ENCODE results near the gene FUOM.

The FUOM gene

DNA sequence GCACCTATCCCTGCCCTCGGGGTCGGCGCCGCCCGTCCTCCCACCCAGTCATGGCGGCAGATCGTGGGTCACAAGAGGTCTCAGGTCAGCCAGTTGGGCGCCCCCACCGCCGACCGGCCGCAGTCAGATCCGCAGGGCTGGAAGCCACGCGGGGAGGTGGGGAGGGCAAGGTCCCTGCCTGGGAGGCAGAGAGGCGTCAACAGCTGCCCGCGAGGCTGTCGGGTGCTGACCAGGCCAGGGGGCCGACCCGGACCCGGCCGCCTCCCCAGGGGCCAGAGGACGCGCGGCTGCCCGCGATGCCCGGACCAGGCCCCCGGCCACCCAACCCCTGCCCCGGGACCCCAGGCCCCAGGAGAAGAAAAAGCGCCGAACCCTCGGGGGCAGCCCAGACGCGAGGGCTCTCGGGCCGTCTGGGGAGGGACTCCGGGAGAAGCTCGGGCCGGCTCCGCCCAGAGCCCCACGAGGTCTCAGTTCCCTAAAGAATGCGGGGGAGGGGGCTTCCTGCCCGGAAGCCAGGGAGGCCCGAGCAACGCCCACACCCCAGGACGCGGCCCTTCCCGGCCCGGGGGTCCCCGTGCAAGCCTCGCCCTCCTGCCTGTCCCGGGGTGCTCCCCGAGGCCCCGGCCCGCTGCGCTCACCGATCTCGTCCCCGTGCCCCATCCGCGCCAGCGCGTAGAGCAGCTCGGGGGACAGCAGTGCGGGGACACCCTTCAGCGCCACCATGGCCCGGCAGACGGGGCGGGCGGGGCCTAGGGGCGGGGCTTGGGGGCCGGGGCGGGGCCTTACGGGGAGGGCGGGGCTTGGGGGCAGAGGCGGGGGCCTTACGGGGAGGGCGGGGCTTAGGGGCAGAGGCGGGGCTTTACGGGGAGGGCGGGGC is at the start of gene FUOM:
FUOM (minus strand) TSS at position 735 of the 877 bp plus-strand sequence; CDS start at position 723, 12 bp downstream.
- Histone ChIP-seq H3K9me3 (ENCODE audit: control insufficient read depth, insufficient read depth, low read depth, low read length) (no peaks in the 10 kb centered on the region), H3K4me1 (ENCODE audit: control insufficient read depth, insufficient read depth, low read length) (peaks cover 4% of the 10 kb centered on the region), H3K36me3 (ENCODE audit: control insufficient read depth, insufficient read depth, low read length) (peaks cover 20% of the 10 kb centered on the region), H3K27ac (ENCODE audit: low read depth, low read length) (peak within 1 kb of the TSS; percentile 84; the same call in 1 of the 2 replicates), H3K4me3 (ENCODE audit: low read depth, low read length) (peak within 1 kb of the TSS; percentile 95), H3K9ac (ENCODE audit: low read length) (peak within 1 kb of the TSS; percentile 90), H3K27me3 (ENCODE audit: control insufficient read depth, insufficient read depth, low read length) (peaks cover 15% of the 10 kb centered on the region)

GRCh38 chr10:133405844-133406527 is 48.2 kb upstream of the FUOM start:
- Histone ChIP-seq H3K9me3 (ENCODE audit: control insufficient read depth, insufficient read depth, low read depth, low read length) (peaks cover 2% of the 10 kb centered on the region; the same call in 1 of the 2 replicates), H3K27ac (ENCODE audit: low read depth, low read length) (no peak overlapping the region), H3K9ac (ENCODE audit: low read length) (no peak overlapping the region), H3K36me3 (ENCODE audit: control insufficient read depth, insufficient read depth, low read length) (peaks cover 83% of the 10 kb centered on the region), H3K4me1 (ENCODE audit: control insufficient read depth, insufficient read depth, low read length) (no peaks in the 10 kb centered on the region), H3K4me3 (ENCODE audit: low read depth, low read length) (no peak overlapping the region), H3K27me3 (ENCODE audit: control insufficient read depth, insufficient read depth, low read length) (no peaks in the 10 kb centered on the region)

DNA sequence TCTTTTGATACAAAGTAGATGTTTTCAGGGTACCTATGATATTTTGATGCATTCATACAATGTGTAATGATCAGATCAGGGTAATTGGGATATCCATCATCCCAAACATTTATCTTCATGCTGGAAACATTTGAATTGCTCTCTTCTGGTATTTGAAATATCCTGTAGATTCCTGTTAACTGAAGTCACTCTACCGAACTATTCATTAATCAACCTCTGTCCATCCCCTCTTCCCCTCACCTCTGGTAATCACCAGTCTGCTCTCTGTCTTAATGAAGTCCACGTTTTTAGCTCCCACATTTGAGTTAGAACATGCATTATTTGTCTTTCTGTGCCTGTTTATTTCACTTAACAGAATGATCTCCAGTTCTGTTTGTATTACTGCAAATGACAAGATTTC is 47.5 kb upstream of the FUOM start:
- Histone ChIP-seq H3K4me3 (ENCODE audit: low read depth, low read length) (no peak overlapping the region), H3K36me3 (ENCODE audit: control insufficient read depth, insufficient read depth, low read length) (peaks cover 83% of the 10 kb centered on the region), H3K4me1 (ENCODE audit: control insufficient read depth, insufficient read depth, low read length) (no peaks in the 10 kb centered on the region), H3K27me3 (ENCODE audit: control insufficient read depth, insufficient read depth, low read length) (no peaks in the 10 kb centered on the region), H3K27ac (ENCODE audit: low read depth, low read length) (no peak overlapping the region), H3K9ac (ENCODE audit: low read length) (no peak overlapping the region), H3K9me3 (ENCODE audit: control insufficient read depth, insufficient read depth, low read depth, low read length) (no peaks in the 10 kb centered on the region; the same call in 1 of the 2 replicates)

DNA sequence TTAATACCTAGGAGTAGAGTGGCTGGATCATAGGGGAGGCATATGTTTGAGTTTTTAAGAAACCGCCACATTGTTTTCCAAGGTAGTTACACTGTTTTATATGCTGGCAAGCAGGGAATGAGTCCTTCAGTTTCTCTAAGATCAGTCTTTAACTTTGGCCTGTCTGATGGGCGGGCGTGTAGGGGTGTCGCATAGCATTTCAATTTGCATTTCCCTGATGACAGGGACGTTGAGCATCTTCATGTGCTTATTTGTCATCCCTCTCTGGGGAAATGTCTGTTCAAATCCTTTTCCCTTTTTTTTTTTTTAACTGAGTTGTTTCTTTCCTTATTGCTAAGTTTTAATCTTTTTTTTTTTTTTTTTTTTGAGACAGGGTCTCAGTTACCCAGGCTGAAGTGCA is 46.0 kb upstream of the FUOM start:
- H3K9ac ChIP-seq (ENCODE audit: low read length), result no peak overlapping the region
- H3K27me3 ChIP-seq (ENCODE audit: control insufficient read depth, insufficient read depth, low read length), result no peaks in the 10 kb centered on the region
- no peak overlapping the region for H3K27ac ChIP-seq (ENCODE audit: low read depth, low read length)
- H3K4me3 ChIP-seq (ENCODE audit: low read depth, low read length), result no peak overlapping the region
- H3K36me3 ChIP-seq (ENCODE audit: control insufficient read depth, insufficient read depth, low read length), result peaks cover 84% of the 10 kb centered on the region
- H3K9me3 ChIP-seq (ENCODE audit: control insufficient read depth, insufficient read depth, low read depth, low read length), result no peaks in the 10 kb centered on the region; the same call in 1 of the 2 replicates
- H3K4me1 ChIP-seq (ENCODE audit: control insufficient read depth, insufficient read depth, low read length), result no peaks in the 10 kb centered on the region

GRCh38 chr10:133403359-133403758 is 45.5 kb upstream of the FUOM start:
- Histone ChIP-seq H3K4me3 (ENCODE audit: low read depth, low read length) (no peak overlapping the region), H3K4me1 (ENCODE audit: control insufficient read depth, insufficient read depth, low read length) (no peaks in the 10 kb centered on the region), H3K9me3 (ENCODE audit: control insufficient read depth, insufficient read depth, low read depth, low read length) (no peaks in the 10 kb centered on the region; the same call in 1 of the 2 replicates), H3K27ac (ENCODE audit: low read depth, low read length) (no peak overlapping the region), H3K36me3 (ENCODE audit: control insufficient read depth, insufficient read depth, low read length) (peaks cover 85% of the 10 kb centered on the region), H3K27me3 (ENCODE audit: control insufficient read depth, insufficient read depth, low read length) (no peaks in the 10 kb centered on the region), H3K9ac (ENCODE audit: low read length) (no peak overlapping the region)

DNA sequence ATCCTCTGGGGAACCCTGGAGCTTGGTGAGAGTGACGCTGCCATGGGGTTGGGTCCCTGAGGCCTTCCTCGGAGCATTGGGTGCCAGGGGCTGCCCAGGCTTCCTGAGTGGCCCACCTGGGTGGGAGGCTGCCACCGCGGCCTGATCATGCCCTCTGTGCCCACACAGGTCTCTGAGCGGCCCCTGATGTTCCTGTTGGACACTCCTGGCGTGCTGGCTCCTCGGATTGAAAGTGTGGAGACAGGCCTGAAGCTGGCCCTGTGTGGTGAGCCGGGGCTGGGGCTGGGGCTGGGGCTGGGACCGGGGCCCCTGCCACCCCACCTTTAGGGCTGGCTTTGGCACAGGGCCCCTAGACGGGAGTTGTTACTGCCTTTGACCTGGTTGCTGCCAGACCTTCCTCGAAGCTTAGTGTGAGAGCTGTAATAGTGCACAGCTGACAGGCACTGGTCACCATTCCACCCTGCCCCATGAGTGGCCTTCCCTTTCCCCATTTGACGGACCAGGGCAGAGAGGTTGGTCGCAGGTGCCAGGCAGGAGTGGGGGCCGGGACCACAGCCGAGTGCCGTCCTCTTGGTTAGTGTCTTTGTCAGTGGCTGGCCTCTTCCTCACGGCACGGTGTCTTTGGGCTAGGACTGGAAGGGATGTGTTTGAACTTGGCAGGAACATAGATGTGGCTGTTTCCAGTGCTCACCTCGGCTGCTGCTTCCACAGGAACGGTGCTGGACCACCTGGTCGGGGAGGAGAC is 44.3 kb upstream of the FUOM start:
- Histone ChIP-seq H3K9ac (ENCODE audit: low read length) (no peak overlapping the region), H3K27ac (ENCODE audit: low read depth, low read length) (no peak overlapping the region), H3K9me3 (ENCODE audit: control insufficient read depth, insufficient read depth, low read depth, low read length) (no peaks in the 10 kb centered on the region), H3K36me3 (ENCODE audit: control insufficient read depth, insufficient read depth, low read length) (peaks cover 87% of the 10 kb centered on the region), H3K4me3 (ENCODE audit: low read depth, low read length) (no peak overlapping the region), H3K4me1 (ENCODE audit: control insufficient read depth, insufficient read depth, low read length) (no peaks in the 10 kb centered on the region), H3K27me3 (ENCODE audit: control insufficient read depth, insufficient read depth, low read length) (no peaks in the 10 kb centered on the region)

DNA sequence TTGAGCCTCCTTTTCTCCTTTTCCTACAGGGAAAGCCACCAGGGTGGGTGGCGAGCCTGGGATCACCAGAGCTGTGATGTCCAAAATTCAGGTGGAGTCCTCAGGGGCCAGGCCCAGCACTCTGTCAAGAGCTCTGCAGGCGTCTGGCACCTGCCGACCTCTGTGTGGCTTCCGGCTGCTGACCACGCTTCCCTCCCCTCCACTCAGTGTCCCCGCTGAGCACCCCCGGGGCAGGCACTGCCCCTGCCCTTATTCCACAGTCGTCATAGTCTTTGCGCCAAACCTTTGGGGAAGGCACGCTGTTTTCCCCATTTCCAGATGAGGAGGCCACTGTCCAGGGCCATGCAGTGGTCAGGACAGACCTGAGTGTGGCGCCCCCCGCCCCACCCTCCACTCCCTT is 43.7 kb upstream of the FUOM start:
- no peaks in the 10 kb centered on the region for H3K27me3 ChIP-seq (ENCODE audit: control insufficient read depth, insufficient read depth, low read length)
- no peak overlapping the region for H3K27ac ChIP-seq (ENCODE audit: low read depth, low read length)
- H3K4me1 ChIP-seq (ENCODE audit: control insufficient read depth, insufficient read depth, low read length), result no peaks in the 10 kb centered on the region
- peaks cover 88% of the 10 kb centered on the region for H3K36me3 ChIP-seq (ENCODE audit: control insufficient read depth, insufficient read depth, low read length)
- H3K9ac ChIP-seq (ENCODE audit: low read length), result no peak overlapping the region
- H3K9me3 ChIP-seq (ENCODE audit: control insufficient read depth, insufficient read depth, low read depth, low read length), result no peaks in the 10 kb centered on the region
- no peak overlapping the region for H3K4me3 ChIP-seq (ENCODE audit: low read depth, low read length)

- H3K9me3 ChIP-seq (ENCODE audit: control insufficient read depth, insufficient read depth, low read depth, low read length), result no peaks in the 10 kb centered on the region
- no peak overlapping the region for H3K27ac ChIP-seq (ENCODE audit: low read depth, low read length)
- no peaks in the 10 kb centered on the region for H3K27me3 ChIP-seq (ENCODE audit: control insufficient read depth, insufficient read depth, low read length)
- no peak overlapping the region for H3K4me3 ChIP-seq (ENCODE audit: low read depth, low read length)
- peaks cover 90% of the 10 kb centered on the region for H3K36me3 ChIP-seq (ENCODE audit: control insufficient read depth, insufficient read depth, low read length)
- no peak overlapping the region for H3K9ac ChIP-seq (ENCODE audit: low read length)
- H3K4me1 ChIP-seq (ENCODE audit: control insufficient read depth, insufficient read depth, low read length), result no peaks in the 10 kb centered on the region
Observed at GRCh38 chr10:133400624-133401424, 43.0 kb upstream of the FUOM start.

DNA sequence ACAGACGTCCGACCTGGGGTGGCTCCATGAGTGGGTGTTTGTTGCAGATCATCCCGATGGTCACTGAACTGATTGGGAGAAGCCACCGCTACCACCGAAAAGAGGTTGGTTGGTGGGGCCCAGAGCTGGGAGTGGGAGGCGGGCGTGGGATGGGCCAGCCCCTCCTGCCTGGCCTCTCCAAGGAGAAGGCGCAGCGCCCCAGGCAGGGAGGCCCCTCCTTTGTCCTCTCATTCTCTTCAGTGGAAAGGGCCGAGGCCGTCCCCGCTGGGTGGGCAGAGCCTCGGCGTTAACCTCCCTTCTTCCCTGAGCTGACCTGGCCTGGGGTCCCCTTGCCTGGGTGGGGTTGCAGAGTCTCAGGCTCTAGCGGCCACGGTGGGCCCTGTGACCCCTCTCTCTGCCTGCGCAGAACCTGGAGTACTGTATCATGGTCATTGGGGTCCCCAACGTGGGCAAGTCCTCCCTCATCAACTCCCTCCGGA is 41.3 kb upstream of the FUOM start:
- Histone ChIP-seq H3K9me3 (ENCODE audit: control insufficient read depth, insufficient read depth, low read depth, low read length) (no peaks in the 10 kb centered on the region), H3K27me3 (ENCODE audit: control insufficient read depth, insufficient read depth, low read length) (no peaks in the 10 kb centered on the region), H3K27ac (ENCODE audit: low read depth, low read length) (no peak overlapping the region), H3K4me1 (ENCODE audit: control insufficient read depth, insufficient read depth, low read length) (no peaks in the 10 kb centered on the region), H3K36me3 (ENCODE audit: control insufficient read depth, insufficient read depth, low read length) (peaks cover 76% of the 10 kb centered on the region), H3K9ac (ENCODE audit: low read length) (no peak overlapping the region), H3K4me3 (ENCODE audit: low read depth, low read length) (no peak overlapping the region)

GRCh38 chr10:133397938-133398337 is 40.1 kb upstream of the FUOM start:
- Histone ChIP-seq H3K36me3 (ENCODE audit: control insufficient read depth, insufficient read depth, low read length) (peaks cover 67% of the 10 kb centered on the region), H3K4me1 (ENCODE audit: control insufficient read depth, insufficient read depth, low read length) (no peaks in the 10 kb centered on the region), H3K27me3 (ENCODE audit: control insufficient read depth, insufficient read depth, low read length) (no peaks in the 10 kb centered on the region), H3K9me3 (ENCODE audit: control insufficient read depth, insufficient read depth, low read depth, low read length) (no peaks in the 10 kb centered on the region), H3K4me3 (ENCODE audit: low read depth, low read length) (no peak overlapping the region), H3K9ac (ENCODE audit: low read length) (no peak overlapping the region), H3K27ac (ENCODE audit: low read depth, low read length) (no peak overlapping the region)

Data from HUES6 (cell line).